ENCODE data around the gene FAM185A. TPM values are rescaled to one million over a fixed set of nuclear protein-coding genes. Genes with fewer than 3 reads are reported as not detected.

Gene FAM185A
- total RNA-seq, 1 donor from 2014 or later, result 8.5 TPM

GRCh38 chr7:102849538-102849937 lies 100.7 kb downstream of the FAM185A start:
- DNase-seq, result no peak
- no peaks in the 10 kb centered on the region for H3K27me3 Mint-ChIP-seq (ENCODE audit: unreplicated experiment)
- H3K36me3 Mint-ChIP-seq (ENCODE audit: unreplicated experiment), result peaks cover 5% of the 10 kb centered on the region
- H3K4me1 Mint-ChIP-seq (ENCODE audit: low read depth, unreplicated experiment), result no peaks in the 10 kb centered on the region
- H3K9me3 Mint-ChIP-seq (ENCODE audit: unreplicated experiment), result no peaks in the 10 kb centered on the region
- no peak overlapping the region for H3K4me3 Mint-ChIP-seq (ENCODE audit: unreplicated experiment)
- TF ChIP-seq, protein P1, sequence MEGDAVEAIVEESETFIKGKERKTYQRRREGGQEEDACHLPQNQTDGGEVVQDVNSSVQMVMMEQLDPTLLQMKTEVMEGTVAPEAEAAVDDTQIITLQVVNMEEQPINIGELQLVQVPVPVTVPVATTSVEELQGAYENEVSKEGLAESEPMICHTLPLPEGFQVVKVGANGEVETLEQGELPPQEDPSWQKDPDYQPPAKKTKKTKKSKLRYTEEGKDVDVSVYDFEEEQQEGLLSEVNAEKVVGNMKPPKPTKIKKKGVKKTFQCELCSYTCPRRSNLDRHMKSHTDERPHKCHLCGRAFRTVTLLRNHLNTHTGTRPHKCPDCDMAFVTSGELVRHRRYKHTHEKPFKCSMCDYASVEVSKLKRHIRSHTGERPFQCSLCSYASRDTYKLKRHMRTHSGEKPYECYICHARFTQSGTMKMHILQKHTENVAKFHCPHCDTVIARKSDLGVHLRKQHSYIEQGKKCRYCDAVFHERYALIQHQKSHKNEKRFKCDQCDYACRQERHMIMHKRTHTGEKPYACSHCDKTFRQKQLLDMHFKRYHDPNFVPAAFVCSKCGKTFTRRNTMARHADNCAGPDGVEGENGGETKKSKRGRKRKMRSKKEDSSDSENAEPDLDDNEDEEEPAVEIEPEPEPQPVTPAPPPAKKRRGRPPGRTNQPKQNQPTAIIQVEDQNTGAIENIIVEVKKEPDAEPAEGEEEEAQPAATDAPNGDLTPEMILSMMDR (IDR thresholded peaks at IDR 0.05; ENCODE audit: partially characterized antibody, unreplicated experiment), result no peak
- no peak overlapping the region for H3K27ac Mint-ChIP-seq (ENCODE audit: unreplicated experiment)

- H3K4me3 Mint-ChIP-seq (ENCODE audit: unreplicated experiment), result no peak overlapping the region
- peaks cover 2% of the 10 kb centered on the region for H3K9me3 Mint-ChIP-seq (ENCODE audit: unreplicated experiment)
- no peaks in the 10 kb centered on the region for H3K4me1 Mint-ChIP-seq (ENCODE audit: low read depth, unreplicated experiment)
- peaks cover 5% of the 10 kb centered on the region for H3K36me3 Mint-ChIP-seq (ENCODE audit: unreplicated experiment)
- TF ChIP-seq, protein P1 (IDR thresholded peaks at IDR 0.05; ENCODE audit: partially characterized antibody, unreplicated experiment), result no peak
- H3K27ac Mint-ChIP-seq (ENCODE audit: unreplicated experiment), result no peak overlapping the region
- DNase-seq, result no peak
- peaks cover 2% of the 10 kb centered on the region for H3K27me3 Mint-ChIP-seq (ENCODE audit: unreplicated experiment)
Observed at GRCh38 chr7:102856036-102856435, 107.2 kb downstream of the FAM185A start.

Other genes starting within 250 kb of the FAM185A start
- 40.1 TPM for gene RASA4B, start 231.2 kb upstream of the FAM185A start, total RNA-seq (ENCODE audit: unreplicated experiment)
- 11.4 TPM for gene UPK3BL2, start 205.3 kb upstream of the FAM185A start, total RNA-seq (ENCODE audit: unreplicated experiment)
- not detected for gene SPDYE2, start 197.8 kb upstream of the FAM185A start, total RNA-seq (ENCODE audit: unreplicated experiment)
- 32.5 TPM for gene POLR2J3, start 176.4 kb upstream of the FAM185A start, total RNA-seq (ENCODE audit: unreplicated experiment)
- 102 TPM for gene RASA4, start 132.2 kb upstream of the FAM185A start, total RNA-seq (ENCODE audit: unreplicated experiment)
- 21.9 TPM for gene UPK3BL1, start 106.2 kb upstream of the FAM185A start, total RNA-seq (ENCODE audit: unreplicated experiment)
- not detected for gene SPDYE2B, start 98.7 kb upstream of the FAM185A start, total RNA-seq (ENCODE audit: unreplicated experiment)
- gene POLR2J2, start 77.3 kb upstream of the FAM185A start, total RNA-seq (ENCODE audit: unreplicated experiment), result 13.4 TPM
- gene LRRC17, start 164.0 kb downstream of the FAM185A start, total RNA-seq (ENCODE audit: unreplicated experiment), result 0.34 TPM